NCI-H345 treated with DMSO at 0.1 percent for 48 hours (cell line): ENCODE results near the gene CCNQ.

ENCODE experiments used
- DNase-seq: peaks from one replicate; lab custom pipeline; 2025; ENCODE audit not compliant: unreplicated experiment; lab: John Stamatoyannopoulos, UW

The CCNQ gene

GRCh38 chrX:153599192-153600031, 473 bp upstream of the CCNQ start:
- DNase-seq, result peak; percentile 65

GRCh38 chrX:153596981-153597750, 1.8 kb downstream of the CCNQ start:
- no peak for DNase-seq

GRCh38 chrX:153595859-153596857, 2.8 kb downstream of the CCNQ start:
- DNase-seq, result no peak

GRCh38 chrX:153595387-153595786, 3.6 kb downstream of the CCNQ start:
- DNase-seq, result no peak

- no peak for DNase-seq
Observed at GRCh38 chrX:153593811-153594500, 5.0 kb downstream of the CCNQ start.

GRCh38 chrX:153592966-153593688, 5.8 kb downstream of the CCNQ start:
- DNase-seq, result no peak

GRCh38 chrX:153592091-153592833, 6.7 kb downstream of the CCNQ start:
- no peak for DNase-seq

- no peak for DNase-seq
Observed at GRCh38 chrX:153590961-153591956, 7.7 kb downstream of the CCNQ start.

GRCh38 chrX:153588782-153589446, 10.0 kb downstream of the CCNQ start:
- no peak for DNase-seq

- no peak for DNase-seq
Observed at GRCh38 chrX:153588021-153588781, 10.7 kb downstream of the CCNQ start.

- DNase-seq, result no peak
Observed at GRCh38 chrX:153587342-153587741, 11.6 kb downstream of the CCNQ start.

GRCh38 chrX:153585827-153586226, 13.1 kb downstream of the CCNQ start:
- DNase-seq, result no peak

GRCh38 chrX:153583433-153583832, 15.5 kb downstream of the CCNQ start:
- no peak for DNase-seq

GRCh38 chrX:153582896-153583295, 16.0 kb downstream of the CCNQ start:
- DNase-seq, result no peak

- DNase-seq, result no peak
Observed at GRCh38 chrX:153580700-153581386, 18.1 kb downstream of the CCNQ start.

- DNase-seq, result no peak
Observed at GRCh38 chrX:153578889-153579288, 20.1 kb downstream of the CCNQ start.
